ENCODE measurements around the gene TMEM30A. TPM values are rescaled to one million over a fixed set of nuclear protein-coding genes. Genes with fewer than 3 reads are reported as not detected.

The TMEM30A gene
- total RNA-seq, 1 donor from 2014 or later, result 112 TPM

- TF ChIP-seq CTCF (IDR thresholded peaks at IDR 0.05), result no peak
These were observed 7.2 kb upstream of the TMEM30A start for GRCh38 chr6:75291744-75292143.

GRCh38 chr6:75291331-75291730, 6.7 kb upstream of the TMEM30A start:
- no peak overlapping the region for H3K4me3 Mint-ChIP-seq (ENCODE audit: unreplicated experiment)

More at GRCh38 chr6:75291744-75292143, 7.2 kb upstream of the TMEM30A start:
- no peak for DNase-seq (ENCODE audit: extremely low spot score, unreplicated experiment)
- Mint-ChIP-seq H3K4me1 (ENCODE audit: unreplicated experiment) (peaks cover 2% of the 10 kb centered on the region), H3K27ac (ENCODE audit: unreplicated experiment) (no peak overlapping the region), H3K4me3 (ENCODE audit: unreplicated experiment) (no peak overlapping the region), H3K9me3 (ENCODE audit: unreplicated experiment) (no peaks in the 10 kb centered on the region), H3K27me3 (ENCODE audit: unreplicated experiment) (no peaks in the 10 kb centered on the region), H3K36me3 (ENCODE audit: unreplicated experiment) (no peaks in the 10 kb centered on the region)

GRCh38 chr6:75290136-75290945, 5.7 kb upstream of the TMEM30A start:
- H3K9me3 Mint-ChIP-seq (ENCODE audit: unreplicated experiment), result no peaks in the 10 kb centered on the region
- no peak for TF ChIP-seq CTCF (IDR thresholded peaks at IDR 0.05)
- H3K27me3 Mint-ChIP-seq (ENCODE audit: unreplicated experiment), result no peaks in the 10 kb centered on the region
- DNase-seq (ENCODE audit: extremely low spot score, unreplicated experiment), result no peak
- peaks cover 10% of the 10 kb centered on the region for H3K4me1 Mint-ChIP-seq (ENCODE audit: unreplicated experiment)
- H3K36me3 Mint-ChIP-seq (ENCODE audit: unreplicated experiment), result no peaks in the 10 kb centered on the region
- H3K4me3 Mint-ChIP-seq (ENCODE audit: unreplicated experiment), result no peak overlapping the region
- no peak overlapping the region for H3K27ac Mint-ChIP-seq (ENCODE audit: unreplicated experiment)

More at GRCh38 chr6:75291331-75291730, 6.7 kb upstream of the TMEM30A start:
- no peaks in the 10 kb centered on the region for H3K27me3 Mint-ChIP-seq (ENCODE audit: unreplicated experiment)
- no peaks in the 10 kb centered on the region for H3K36me3 Mint-ChIP-seq (ENCODE audit: unreplicated experiment)
- no peaks in the 10 kb centered on the region for H3K9me3 Mint-ChIP-seq (ENCODE audit: unreplicated experiment)
- DNase-seq (ENCODE audit: extremely low spot score, unreplicated experiment), result no peak
- H3K27ac Mint-ChIP-seq (ENCODE audit: unreplicated experiment), result no peak overlapping the region
- TF ChIP-seq CTCF (IDR thresholded peaks at IDR 0.05), result no peak
- H3K4me1 Mint-ChIP-seq (ENCODE audit: unreplicated experiment), result peaks cover 5% of the 10 kb centered on the region

GRCh38 chr6:75288023-75288422, 3.4 kb upstream of the TMEM30A start:
- no peak overlapping the region for H3K4me3 Mint-ChIP-seq (ENCODE audit: unreplicated experiment)
- TF ChIP-seq CTCF (IDR thresholded peaks at IDR 0.05), result no peak
- no peak for DNase-seq (ENCODE audit: extremely low spot score, unreplicated experiment)
- H3K27ac Mint-ChIP-seq (ENCODE audit: unreplicated experiment), result no peak overlapping the region
- H3K4me1 Mint-ChIP-seq (ENCODE audit: unreplicated experiment), result peaks cover 10% of the 10 kb centered on the region
- no peaks in the 10 kb centered on the region for H3K9me3 Mint-ChIP-seq (ENCODE audit: unreplicated experiment)
- H3K27me3 Mint-ChIP-seq (ENCODE audit: unreplicated experiment), result no peaks in the 10 kb centered on the region
- H3K36me3 Mint-ChIP-seq (ENCODE audit: unreplicated experiment), result no peaks in the 10 kb centered on the region

GRCh38 chr6:75287424-75287823, 2.8 kb upstream of the TMEM30A start:
- Mint-ChIP-seq H3K36me3 (ENCODE audit: unreplicated experiment) (no peaks in the 10 kb centered on the region), H3K9me3 (ENCODE audit: unreplicated experiment) (no peaks in the 10 kb centered on the region), H3K4me1 (ENCODE audit: unreplicated experiment) (peaks cover 10% of the 10 kb centered on the region), H3K27ac (ENCODE audit: unreplicated experiment) (no peak overlapping the region), H3K4me3 (ENCODE audit: unreplicated experiment) (no peak overlapping the region), H3K27me3 (ENCODE audit: unreplicated experiment) (no peaks in the 10 kb centered on the region)
- no peak for DNase-seq (ENCODE audit: extremely low spot score, unreplicated experiment)
- TF ChIP-seq CTCF (IDR thresholded peaks at IDR 0.05), result no peak

Measured in osteocyte (in vitro differentiated cells).